DMS 273 (cell line): ENCODE results near the gene MLLT3.

Experiments
- DNase-seq: peaks from one replicate; lab custom pipeline; 2025; ENCODE audit not compliant: unreplicated experiment; lab: John Stamatoyannopoulos, UW

MLLT3 gene

GRCh38 chr9:20480249-20480648, 142.1 kb downstream of the MLLT3 start:
- peak; percentile 19 for DNase-seq

DNA sequence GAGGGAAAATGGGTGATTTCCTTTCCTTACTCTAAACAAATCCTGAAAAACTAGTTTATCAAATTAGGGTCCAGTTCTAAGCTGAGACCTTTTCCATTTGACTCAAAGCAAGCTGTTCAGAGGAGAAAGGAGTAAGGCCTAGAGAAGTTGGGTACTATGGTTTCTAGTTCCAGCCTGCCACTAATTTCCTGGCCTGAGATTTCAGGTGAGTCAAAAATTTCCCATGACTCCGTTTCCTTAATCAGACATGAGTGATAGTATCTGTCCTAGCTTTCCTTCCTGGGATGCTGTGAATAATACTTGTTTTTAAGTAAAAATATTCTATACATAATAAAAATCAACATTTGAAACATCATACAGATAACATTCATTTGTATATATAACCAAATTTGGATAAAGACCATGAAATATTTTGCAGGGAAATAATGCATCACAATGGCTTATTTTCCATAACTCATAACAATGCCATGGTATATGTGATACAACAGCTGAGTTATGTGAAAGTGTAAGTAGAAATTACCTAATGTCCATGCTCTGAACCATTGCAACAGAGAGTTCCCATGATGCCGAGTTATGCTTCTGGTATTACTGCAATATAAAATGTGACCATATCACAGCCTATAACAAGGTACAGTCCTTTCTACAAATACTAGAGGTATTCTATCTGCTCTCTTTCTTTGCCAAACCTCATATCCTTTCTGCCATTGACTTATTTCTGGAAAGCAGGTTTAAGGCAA, 142.7 kb downstream of the MLLT3 start:
- DNase-seq, result no peak

- peak; percentile 36 for DNase-seq
Observed at GRCh38 chr9:20478786-20479185, 143.5 kb downstream of the MLLT3 start.

DNA sequence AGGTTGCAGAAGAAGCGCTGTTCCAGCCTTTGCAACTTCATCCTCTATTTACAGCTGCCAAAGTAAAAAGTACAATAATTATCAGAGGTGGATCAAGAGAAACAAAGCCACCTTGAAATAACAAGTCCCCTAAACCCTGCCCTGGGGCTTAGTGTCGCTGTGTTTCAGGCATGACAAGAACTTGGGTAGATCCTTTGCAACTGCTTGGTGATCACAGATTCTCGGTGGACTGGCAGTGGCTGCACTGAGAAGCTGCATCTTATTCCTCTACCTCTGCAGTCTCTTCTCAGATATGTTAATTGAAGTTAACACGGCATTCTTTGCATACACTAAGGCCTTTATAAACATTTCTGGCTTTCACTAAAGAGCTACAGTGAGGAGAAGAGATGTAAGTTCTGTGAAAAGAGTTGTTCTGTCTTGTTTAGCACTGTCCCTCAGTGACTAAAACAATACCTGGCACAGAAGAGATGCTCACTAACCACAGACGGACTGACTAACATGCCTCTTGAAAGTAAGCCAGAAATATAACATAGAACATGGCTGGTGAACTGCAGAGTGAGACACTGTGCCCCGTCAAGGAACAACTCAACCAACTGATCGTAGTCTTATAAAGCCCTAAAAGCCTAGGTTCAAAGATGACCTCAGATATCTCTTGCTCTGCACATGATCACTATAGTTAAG, 144.2 kb downstream of the MLLT3 start:
- no peak for DNase-seq

- DNase-seq, result no peak
Observed at GRCh38 chr9:20476912-20477521, 145.3 kb downstream of the MLLT3 start.

GRCh38 chr9:20474496-20474895, 147.8 kb downstream of the MLLT3 start:
- DNase-seq, result no peak

DNA sequence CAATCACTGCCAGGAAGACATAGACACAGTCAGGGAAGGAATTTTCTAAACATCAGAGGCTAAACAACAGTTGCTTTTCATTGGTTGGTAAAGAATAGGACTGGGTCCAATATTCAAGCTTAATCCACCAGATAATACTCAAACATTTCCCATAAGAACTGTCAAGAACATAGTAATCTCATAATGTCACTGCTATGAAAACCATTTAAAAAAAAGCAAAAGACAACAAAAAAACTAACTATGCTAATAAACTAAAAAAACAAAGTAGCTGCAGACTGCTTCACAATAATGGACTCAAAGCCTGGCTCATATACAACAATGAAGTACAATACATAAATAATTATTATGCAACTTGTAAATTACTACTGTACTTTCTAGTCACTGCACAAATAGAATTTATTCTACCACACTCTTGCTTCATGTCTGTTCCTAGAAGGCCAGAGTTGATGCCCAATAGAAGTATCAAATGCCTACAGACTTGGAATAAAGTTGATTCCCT, 148.7 kb downstream of the MLLT3 start:
- DNase-seq, result no peak

DNA sequence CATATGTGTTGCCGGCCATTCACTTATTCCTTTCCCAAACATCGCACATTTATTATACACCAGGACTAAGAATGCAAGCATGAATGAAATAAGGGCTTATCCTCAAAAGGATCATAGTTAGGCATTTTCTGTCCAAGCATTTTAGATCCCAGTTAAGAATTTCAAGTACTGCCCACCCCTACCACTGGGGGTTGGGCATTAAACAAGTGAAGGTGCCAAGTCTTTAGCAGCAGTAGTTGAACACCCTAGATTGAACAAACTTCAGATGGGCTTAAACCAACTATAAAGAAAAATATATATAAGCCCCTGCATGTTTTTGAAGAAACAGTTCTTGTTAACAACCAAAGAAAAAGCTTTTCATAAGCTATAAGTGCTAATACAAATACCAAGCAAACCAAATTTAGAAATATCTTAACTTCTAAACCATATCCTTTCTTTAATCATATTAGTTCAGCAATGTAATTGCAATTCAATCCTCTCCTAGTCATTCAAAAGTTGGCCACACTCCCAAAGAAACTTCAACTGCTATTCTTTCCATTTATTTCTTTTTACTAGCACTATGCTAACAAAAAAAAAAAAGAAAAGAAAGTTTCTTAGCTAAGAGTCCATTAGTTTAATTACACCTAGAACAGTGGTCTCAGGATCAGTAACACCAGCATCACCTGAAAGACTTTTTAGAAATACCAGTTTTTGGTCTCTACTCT, 149.8 kb downstream of the MLLT3 start:
- peak; percentile 7 for DNase-seq

- no peak for DNase-seq
Observed at GRCh38 chr9:20466328-20467008, 155.8 kb downstream of the MLLT3 start.

DNA sequence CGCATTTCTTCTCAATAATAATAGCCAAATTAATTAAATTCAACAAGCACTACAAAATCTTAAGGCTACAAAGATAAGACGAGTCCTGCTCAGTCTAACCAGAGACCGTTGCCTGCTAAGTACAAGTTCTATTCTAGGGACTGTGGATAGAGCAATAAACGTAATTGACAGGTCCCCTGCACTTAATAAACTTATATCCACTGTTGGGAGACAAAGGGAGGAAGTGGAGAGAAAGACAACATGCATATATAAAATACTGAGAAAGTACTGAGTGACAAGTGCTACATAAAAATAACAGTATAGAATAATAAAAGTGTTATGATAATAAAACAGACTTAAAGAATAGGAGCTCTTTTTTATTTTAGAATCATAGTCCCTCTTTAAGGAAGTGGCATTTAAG, 158.1 kb downstream of the MLLT3 start:
- DNase-seq, result no peak

- DNase-seq, result no peak
Observed at GRCh38 chr9:20463823-20464222, 158.5 kb downstream of the MLLT3 start.

- peak; percentile 4 for DNase-seq
Observed at GRCh38 chr9:20462410-20462809, 159.9 kb downstream of the MLLT3 start.

- no peak for DNase-seq
Observed at GRCh38 chr9:20447291-20447690, 175.0 kb downstream of the MLLT3 start.

DNA sequence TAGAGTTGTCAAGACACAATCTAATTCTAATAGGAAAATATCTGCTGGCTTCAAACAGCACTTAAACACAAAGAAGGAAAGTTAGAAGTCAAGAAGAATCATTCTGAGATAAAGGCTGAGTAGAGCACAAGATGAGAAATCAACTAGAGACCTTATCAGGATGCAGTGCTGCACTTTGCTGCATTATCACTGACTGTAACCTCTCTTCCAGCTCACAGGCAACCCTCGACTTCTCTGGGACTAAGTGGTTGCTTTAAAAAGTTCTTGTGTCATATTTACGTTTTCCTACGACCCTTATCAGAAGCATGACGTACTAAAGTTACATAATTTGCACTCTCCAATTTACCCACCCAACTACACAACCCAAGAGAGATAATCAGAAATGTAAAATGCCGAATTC, 176.1 kb downstream of the MLLT3 start:
- DNase-seq, result no peak

DNA sequence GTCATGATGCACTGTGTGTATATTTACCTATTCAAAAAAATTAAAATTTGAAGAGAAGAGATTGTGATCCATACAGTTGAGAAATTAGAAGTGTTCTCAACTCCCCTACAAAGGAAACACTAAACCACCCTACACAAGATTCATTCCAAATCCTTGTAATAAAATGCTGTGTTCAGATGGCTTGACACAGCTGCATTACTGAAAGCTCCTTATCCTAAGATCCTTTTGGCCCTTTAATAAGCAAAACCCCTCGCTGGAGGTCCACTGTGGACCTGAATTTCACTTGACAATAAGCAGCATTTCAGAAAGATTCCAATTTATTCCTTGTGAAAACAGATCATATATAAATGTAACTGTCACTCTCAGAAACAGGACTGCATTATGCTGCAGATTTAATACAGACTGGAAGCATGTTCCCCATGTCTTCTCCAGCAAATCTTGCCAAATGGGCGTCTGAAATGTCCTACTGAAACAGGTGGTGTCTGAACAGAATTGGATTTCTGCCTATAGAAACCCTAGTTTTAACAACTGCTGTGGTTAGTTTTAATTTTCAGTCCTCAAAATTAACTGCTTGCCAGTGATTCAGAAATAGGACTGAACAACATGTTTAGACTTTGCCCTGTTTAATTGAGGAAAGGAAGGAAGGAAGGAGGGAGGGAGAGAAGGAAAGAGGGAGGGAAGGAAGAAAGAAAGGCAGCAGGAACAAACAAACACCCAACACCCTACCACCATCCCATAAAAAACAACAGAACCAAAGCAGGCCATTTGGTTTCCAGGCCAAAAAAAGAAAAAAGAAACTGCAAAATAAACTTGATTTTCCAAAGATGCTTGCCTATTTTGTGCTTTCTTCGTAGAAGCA, 179.6 kb downstream of the MLLT3 start:
- DNase-seq, result peak; percentile 74

DNA sequence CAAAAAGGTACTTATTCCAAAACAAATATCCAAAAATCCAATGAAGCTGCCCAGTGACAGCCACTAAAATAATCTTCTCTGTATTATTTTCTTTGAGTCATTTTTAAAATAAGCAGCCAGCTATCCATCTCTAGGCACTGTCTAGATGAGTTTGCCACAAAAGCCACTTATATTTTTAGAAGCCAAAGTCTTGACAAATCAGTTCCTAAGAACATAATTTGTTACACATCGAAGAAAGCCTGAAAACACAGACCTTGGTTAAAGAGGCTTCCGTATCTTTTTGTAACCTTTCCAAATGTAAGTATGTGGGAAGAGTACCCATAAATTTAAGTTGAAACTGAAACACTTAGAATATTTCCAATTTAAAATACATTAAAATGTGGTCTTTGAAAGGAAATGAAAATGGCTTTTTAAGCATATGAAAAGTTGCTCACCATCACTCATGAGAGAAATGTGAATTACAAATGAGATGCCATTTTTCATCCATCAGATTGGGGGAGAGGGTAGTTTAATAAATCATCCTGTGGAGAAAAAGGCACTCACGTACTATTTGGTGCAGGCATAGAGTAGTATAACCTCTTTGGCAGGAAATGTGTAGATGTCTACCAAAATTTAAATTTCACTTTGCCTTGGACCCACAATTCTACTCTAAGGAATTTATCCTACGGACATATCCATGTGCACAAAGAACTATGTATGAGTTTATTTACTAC, 180.4 kb downstream of the MLLT3 start:
- no peak for DNase-seq

DNA sequence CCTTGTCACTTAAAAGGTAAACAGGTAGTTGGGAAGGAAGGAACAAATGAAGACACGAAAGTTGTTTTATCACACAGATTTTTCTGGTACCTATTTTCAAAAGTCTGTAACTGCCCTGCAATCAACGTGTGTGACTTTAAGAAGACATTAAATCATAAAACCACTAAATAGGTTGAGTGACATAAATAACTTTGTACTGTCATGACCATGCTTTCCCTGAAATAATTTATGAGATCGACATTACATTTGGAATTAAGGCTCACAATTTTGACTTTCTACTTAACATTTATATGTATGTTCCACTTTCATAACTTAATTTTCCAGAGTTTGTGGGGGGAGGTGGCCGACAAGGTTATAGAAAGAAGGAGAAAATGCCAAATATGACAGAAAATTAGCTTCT, 181.1 kb downstream of the MLLT3 start:
- no peak for DNase-seq

DNA sequence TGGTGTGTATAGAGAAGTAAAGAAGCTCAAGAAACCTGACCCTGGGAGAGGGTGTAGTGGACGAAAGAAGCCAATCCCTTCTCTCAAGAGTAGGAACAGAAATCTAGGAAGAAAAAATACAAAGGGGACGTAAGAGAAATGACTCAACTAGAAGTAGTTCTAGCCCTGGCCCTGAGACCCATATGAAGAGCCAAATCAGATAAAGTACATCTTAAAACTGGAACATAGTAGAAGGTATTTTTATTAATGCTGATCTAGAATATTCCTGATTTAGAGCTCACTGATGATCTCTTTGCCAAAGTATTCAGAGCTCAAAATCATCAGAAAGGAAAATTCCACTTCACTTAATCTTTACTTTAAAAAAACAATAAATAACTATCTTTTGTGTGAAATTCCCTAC, 184.8 kb downstream of the MLLT3 start:
- DNase-seq, result no peak

DNA sequence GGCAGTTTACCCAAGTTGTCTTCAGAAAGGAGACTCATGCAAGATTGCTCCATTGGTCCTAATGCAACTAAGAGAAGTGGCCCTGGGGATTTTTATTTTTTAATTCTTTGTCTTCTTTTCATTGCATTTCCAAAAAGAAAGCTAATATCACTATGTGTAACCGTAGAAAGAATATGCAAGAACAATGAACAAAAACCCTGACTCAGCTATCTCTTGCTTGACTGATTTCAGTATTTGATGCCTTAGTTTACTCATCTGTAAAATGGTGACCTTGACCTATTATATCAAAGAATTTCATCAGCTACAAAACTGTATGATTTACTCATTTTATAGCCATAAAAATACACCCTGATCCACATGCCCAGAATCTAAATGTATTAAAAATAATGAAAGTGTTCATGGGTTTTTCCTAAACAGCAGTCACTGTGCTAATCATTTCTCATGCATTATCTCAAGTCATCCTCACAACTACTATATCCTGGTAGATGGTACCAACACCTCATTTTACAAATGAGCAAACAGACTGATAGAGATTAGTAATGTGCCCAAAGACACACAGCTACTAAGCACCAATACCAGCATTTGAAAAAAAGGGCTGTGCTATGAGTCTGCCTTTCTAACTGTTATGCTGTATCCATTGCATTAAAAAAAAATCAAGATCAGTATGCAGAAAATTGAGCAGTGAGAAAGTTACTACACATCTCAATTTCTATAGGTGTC, 185.7 kb downstream of the MLLT3 start:
- DNase-seq, result no peak
